Activated CD8-positive, alpha-beta T cell treated with anti-CD3 and anti-CD28 coated beads for 36 hours (primary cell): ENCODE results near the gene UPK3B. TPM values are rescaled to one million over a fixed set of nuclear protein-coding genes. Genes with fewer than 3 reads are reported as not detected.
"Not testable (repeated sequence)": the region's sequence is repeated elsewhere in the genome, so short reads cannot be mapped to it uniquely, and the experiment has no call there.

Experiments used
- ATAC-seq: fragments of 200-7000 bp; cut with Tn5 transposase; one replicate; pipeline ENCODE4 v1.10.0; 2021; ENCODE audit warnings: mild to moderate bottlenecking, moderate library complexity
- CTCF ChIA-PET: fragments of 350-600 bp; sonication (Branson Sonifier 250); formaldehyde crosslinking; loops from one replicate; lab custom pipeline; 2021; ENCODE audit warnings: antibody characterized with exemption; lab: Charles Lee
- POLR2A ChIA-PET: fragments of 350-600 bp; sonication (Branson Sonifier 250); formaldehyde crosslinking; loops from one replicate; lab custom pipeline; 2021; ENCODE audit warnings: antibody characterized with exemption; lab: Charles Lee
- DNase-seq: peaks from one replicate; pipeline ENCODE4 v3.0.0-alpha.2; 2020
- H3K27ac Mint-ChIP-seq: one replicate; pipeline ENCODE4 v1.8.0; 2021; ENCODE audit warnings: mild to moderate bottlenecking, mixed read lengths
- H3K27me3 Mint-ChIP-seq: one replicate; pipeline ENCODE4 v1.8.0; 2021; ENCODE audit warnings: mixed read lengths
- H3K36me3 Mint-ChIP-seq: one replicate; pipeline ENCODE4 v1.8.0; 2021; ENCODE audit warnings: low read depth, mixed read lengths
- H3K4me1 Mint-ChIP-seq: one replicate; pipeline ENCODE4 v1.8.0; 2021; ENCODE audit warnings: low read depth, mixed read lengths
- H3K4me3 Mint-ChIP-seq: one replicate; pipeline ENCODE4 v1.8.0; 2021; ENCODE audit warnings: mild to moderate bottlenecking, moderate library complexity, mixed read lengths
- H3K9me3 Mint-ChIP-seq: one replicate; pipeline ENCODE4 v1.8.0; 2021; ENCODE audit warnings: mixed read lengths
- intact Hi-C: fragments of 100-400 bp; cut with micrococcal nuclease; formaldehyde crosslinking; loops from one replicate; pipeline ENCODE4 v1.10.0; 2022
- total RNA-seq, 2 experiments: library from RNA; stranded (reverse); gene quantifications; one replicate each; pipeline ENCODE4 v1.2.3, GENCODE V29; 2021

UPK3B gene
- total RNA-seq, 2 experiments from 2014 or later = 0.40 TPM; not detected in 1

DNA sequence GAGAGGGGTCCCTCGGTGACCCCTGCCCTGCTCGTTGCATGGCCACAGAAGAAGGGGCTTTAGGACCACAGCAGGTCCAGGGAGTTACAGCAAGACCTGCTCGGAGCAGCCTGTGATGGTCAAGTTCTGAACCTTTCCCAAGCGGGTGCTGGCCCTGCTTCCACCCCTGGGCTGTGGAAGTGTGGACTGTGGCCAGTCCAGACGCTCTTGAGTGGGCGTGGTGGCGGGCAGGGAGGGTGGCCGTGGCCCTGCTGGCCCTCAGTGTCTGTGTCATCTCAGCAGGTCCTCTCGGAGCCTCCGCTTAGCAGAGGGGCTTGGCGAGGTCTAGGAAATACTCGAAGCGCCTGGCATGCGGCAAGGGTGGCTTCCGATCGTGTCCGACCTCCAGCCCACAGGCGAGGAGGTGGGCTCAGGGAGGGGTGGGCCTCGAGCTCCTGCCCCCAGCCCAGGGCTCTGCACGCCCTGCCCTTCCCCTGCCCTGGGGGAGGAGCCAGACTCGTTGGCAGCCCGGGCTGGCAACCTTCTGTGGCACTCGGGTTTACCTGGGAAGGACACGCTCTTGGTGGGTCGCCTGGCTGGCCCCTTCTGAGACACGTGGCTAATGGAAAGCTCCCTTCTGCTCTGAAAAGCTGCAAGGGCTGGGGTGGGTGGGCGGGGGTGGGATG, 12.3 kb upstream of the UPK3B start:
- H3K36me3 Mint-ChIP-seq, POLR2A ChIA-PET, H3K27ac Mint-ChIP-seq, H3K9me3 Mint-ChIP-seq, ATAC-seq, intact Hi-C loops, H3K27me3 Mint-ChIP-seq, CTCF ChIA-PET, H3K4me3 Mint-ChIP-seq, H3K4me1 Mint-ChIP-seq, DNase-seq: not testable (repeated sequence)

DNA sequence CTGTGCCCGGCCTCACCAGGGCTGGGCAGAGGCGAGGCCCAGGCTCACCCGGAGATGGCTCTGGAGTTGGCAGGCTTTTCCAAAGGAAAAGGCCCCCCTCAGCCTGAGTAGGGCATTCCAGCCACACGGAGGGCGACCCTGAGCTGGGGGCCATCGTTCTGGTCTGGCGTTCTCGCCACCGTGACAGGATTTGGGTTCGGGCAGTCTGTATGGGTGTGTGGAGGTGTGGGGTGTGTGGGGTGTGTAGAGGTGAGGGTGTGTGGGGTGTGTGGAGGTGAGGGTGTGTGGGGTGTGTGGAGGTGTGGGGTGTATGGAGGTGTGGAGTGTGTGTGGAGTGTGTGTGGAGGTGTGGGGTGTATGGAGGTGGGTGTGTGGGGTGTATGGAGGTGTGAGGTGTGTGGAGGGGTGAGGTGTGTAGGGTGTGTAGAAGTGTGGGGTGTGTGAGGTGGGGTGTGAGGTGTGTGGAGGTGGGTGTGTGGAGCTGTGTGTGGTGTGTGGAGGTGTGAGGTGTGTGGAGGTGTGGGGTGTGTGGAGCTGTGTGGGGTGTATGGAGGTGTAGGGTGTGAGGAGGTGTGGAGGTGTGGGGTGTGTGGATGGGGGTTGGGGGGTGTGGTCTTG, 11.7 kb upstream of the UPK3B start:
- H3K4me1 Mint-ChIP-seq, DNase-seq, ATAC-seq, intact Hi-C loops, H3K27me3 Mint-ChIP-seq, H3K9me3 Mint-ChIP-seq, H3K36me3 Mint-ChIP-seq, H3K4me3 Mint-ChIP-seq, CTCF ChIA-PET, H3K27ac Mint-ChIP-seq, POLR2A ChIA-PET: not testable (repeated sequence)

DNA sequence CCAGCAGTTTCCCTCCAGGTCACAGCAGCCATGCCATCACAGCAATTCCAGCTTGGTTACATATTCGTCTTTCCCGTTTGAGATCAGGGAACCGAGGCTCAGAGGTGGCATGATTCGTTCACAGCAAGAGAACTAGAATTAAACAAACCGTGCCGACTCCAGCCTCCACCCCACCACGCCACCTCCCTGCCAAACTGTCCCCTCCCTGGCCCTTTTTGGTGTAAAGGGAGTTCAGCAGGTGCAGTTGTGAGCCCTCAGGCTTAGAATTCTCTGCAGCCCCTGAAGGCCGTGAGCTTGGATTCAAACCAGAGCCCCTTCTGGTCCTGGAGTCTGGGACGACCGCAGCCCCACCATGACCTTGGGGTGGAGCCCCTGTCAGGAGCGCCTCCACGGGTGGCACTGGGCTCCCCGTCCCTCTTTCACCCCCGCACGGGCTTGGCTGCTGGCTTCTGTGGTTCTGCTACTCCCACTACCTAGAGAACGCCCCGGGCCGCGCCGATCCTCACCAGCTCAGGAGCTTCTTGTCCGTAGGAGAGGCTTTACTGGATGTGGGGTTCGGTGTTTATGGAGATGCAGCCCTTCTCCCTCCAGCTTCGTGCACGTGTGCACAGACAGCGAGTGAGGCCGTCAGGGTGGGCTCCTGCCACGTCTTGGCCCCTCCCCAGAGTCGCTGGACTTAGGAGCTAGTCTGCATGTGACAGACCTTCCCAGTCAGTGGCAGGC, 11.0 kb upstream of the UPK3B start:
- H3K4me3 Mint-ChIP-seq, H3K36me3 Mint-ChIP-seq, intact Hi-C loops, POLR2A ChIA-PET, H3K9me3 Mint-ChIP-seq, H3K27ac Mint-ChIP-seq, H3K4me1 Mint-ChIP-seq, H3K27me3 Mint-ChIP-seq: not testable (repeated sequence)
- peak; percentile 54 for ATAC-seq
- DNase-seq = peak; percentile 33
- CTCF ChIA-PET = interaction anchor here (0.7 kb wide), 1 partner anchor 181 kb away, joined by 3 read pairs; no protein-coding TSS in a partner anchor

GRCh38 chr7:76499924-76500241, 10.5 kb upstream of the UPK3B start:
- DNase-seq (peak; percentile 19), ATAC-seq (peak; percentile 82)
- CTCF ChIA-PET = interaction anchor here (0.7 kb wide), 1 partner anchor 181 kb away, joined by 3 read pairs; no protein-coding TSS in a partner anchor
- H3K27ac Mint-ChIP-seq, H3K27me3 Mint-ChIP-seq, H3K4me3 Mint-ChIP-seq, POLR2A ChIA-PET, H3K4me1 Mint-ChIP-seq, intact Hi-C loops, H3K9me3 Mint-ChIP-seq, H3K36me3 Mint-ChIP-seq: not testable (repeated sequence)

GRCh38 chr7:76502224-76502623, 8.1 kb upstream of the UPK3B start:
- H3K36me3 Mint-ChIP-seq, H3K27ac Mint-ChIP-seq, CTCF ChIA-PET, DNase-seq, ATAC-seq, intact Hi-C loops, H3K27me3 Mint-ChIP-seq, H3K4me1 Mint-ChIP-seq, H3K9me3 Mint-ChIP-seq, H3K4me3 Mint-ChIP-seq, POLR2A ChIA-PET: not testable (repeated sequence)

DNA sequence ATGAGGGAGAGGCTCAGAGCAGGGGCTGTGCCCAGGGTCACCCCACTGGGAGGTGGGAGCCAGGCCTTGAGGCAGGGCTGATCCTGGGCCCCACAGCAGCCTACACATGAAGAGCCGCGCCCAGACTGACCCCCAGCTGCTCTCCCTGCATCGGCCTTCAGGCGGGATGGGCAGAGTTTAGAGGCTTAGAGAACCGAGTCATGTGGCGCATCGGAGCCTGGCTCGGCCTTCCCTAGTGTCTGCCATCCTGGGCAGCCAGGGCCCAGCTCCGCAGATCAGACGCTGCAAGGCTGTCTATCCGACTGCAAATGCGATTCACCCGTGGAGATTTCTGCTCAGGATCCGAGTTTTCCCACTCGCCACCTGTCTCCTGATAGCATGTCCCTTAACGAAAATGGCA, 7.5 kb upstream of the UPK3B start:
- H3K27me3 Mint-ChIP-seq, H3K27ac Mint-ChIP-seq, H3K9me3 Mint-ChIP-seq, H3K4me3 Mint-ChIP-seq, POLR2A ChIA-PET, H3K4me1 Mint-ChIP-seq, intact Hi-C loops, DNase-seq, H3K36me3 Mint-ChIP-seq, ATAC-seq, CTCF ChIA-PET: not testable (repeated sequence)

DNA sequence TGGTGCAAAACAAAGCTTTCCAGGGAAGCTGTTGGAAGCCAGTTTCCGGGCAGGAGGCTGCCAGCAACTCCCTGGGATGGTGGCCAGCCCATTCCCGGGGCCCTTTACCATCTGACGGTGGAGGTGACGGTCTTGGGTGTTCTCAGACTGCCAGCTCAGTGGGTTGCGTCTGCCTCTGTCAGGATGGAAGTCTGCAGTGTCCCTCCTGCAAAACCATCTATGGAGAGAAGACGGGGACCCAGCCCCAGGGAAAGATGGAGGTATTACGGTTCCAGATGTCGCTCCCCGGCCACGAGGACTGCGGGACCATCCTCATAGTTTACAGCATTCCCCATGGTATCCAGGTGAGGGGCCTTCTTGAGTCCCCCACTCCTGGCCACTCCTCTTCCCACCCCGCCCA, 7.1 kb upstream of the UPK3B start:
- H3K27ac Mint-ChIP-seq, POLR2A ChIA-PET, H3K27me3 Mint-ChIP-seq, H3K4me3 Mint-ChIP-seq, H3K4me1 Mint-ChIP-seq, ATAC-seq, DNase-seq, H3K9me3 Mint-ChIP-seq, H3K36me3 Mint-ChIP-seq, intact Hi-C loops, CTCF ChIA-PET: not testable (repeated sequence)

DNA sequence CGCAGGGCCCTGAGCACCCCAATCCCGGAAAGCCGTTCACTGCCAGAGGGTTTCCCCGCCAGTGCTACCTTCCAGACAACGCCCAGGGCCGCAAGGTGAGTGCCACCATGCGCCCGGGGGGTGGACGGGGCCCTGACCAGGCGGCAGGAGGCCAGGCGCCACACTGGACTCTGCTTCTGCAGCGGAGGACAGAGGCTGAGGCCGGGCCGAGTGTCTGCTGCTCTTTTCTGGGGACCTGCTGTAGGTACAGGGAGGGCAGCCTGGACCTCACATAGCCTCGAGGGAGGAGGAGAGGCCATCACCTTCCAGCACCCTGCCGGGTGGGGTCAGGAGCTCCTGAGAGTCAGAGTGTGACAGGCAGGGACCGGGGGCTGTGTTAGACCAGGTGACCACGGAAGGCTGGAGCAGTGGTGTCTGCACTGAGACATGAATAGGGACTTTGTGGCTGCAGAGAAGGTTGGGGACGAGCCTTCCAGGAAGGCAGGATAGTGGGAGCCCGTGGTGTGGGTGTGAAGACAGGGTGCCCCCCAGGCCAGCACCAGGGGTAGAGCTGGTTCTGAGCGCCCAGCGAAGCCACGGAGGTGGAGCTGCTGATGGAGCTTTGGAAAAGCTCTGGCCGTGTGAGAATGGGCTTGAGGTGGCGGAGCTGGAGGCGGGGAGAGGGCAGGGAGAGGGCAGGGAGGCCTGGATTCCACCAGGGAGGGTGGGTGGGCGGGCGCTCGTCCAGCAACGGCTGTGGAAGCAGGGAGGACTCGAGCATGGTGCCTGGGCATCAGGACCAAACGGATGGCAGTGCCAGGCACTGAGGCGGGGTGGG, 5.8 kb upstream of the UPK3B start:
- H3K4me1 Mint-ChIP-seq, intact Hi-C loops, H3K36me3 Mint-ChIP-seq, ATAC-seq, H3K27me3 Mint-ChIP-seq, DNase-seq, H3K27ac Mint-ChIP-seq, H3K4me3 Mint-ChIP-seq, CTCF ChIA-PET, H3K9me3 Mint-ChIP-seq, POLR2A ChIA-PET: not testable (repeated sequence)
